Fibroblast of skin of back (primary cell): ENCODE results near the gene C3orf33.

Source experiments
- DNase-seq: peaks from one replicate; pipeline ENCODE4 v3.0.0-alpha.2; 2013

Gene C3orf33

DNA sequence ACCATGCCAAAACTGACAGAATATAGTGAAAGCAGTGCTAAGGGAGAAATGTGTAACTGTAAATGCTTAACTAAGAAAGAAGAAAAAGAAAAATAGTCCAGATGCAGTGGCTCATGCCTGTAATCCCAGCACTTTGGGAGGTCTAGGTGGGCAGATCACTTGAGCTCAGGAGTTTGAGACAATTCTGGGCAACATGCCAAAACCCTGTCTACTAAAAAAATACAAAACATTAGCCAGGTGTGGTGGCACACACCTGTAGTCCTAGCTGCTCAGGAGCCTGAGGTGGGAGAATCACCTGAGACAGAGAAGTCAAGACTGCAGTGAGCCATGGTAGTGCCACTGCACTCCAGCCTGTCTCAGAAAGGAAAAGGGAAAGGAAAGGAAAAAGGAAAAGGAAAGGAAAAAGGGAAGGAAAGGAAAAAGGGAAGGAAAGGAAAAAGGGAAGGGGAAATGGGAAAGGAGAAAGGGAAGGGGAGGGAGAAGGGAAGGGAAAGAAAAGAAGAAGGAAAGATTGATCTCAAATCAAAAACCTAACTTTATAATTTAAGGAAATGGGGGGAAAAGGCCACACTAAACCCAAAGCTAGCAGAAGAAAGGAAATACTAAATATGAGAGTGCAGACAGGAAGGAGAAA lies 20.3 kb downstream of the C3orf33 start:
- no peak for DNase-seq

GRCh38 chr3:155782390-155782953 lies 23.6 kb downstream of the C3orf33 start:
- no peak for DNase-seq

GRCh38 chr3:155780291-155780690 lies 25.8 kb downstream of the C3orf33 start:
- DNase-seq: no peak

DNA sequence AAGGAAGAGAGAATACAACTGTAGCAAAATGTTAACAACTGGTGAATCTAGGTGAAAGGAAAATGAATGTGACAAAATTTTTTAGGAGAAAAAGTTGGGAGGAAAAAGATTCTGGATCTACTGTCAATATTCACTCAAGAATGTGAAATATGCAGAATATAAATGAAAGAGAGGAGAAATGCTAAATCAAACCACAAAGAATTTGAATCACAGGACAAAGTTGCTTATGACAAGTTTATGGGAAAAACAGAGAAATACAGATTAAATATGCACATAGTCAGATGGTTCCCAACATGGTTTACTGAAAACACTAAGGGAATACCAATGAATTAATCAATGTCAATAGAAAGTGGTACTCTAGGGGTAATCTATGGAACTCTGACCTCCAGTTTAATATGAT lies 27.6 kb downstream of the C3orf33 start:
- peak; percentile 48 for DNase-seq

DNA sequence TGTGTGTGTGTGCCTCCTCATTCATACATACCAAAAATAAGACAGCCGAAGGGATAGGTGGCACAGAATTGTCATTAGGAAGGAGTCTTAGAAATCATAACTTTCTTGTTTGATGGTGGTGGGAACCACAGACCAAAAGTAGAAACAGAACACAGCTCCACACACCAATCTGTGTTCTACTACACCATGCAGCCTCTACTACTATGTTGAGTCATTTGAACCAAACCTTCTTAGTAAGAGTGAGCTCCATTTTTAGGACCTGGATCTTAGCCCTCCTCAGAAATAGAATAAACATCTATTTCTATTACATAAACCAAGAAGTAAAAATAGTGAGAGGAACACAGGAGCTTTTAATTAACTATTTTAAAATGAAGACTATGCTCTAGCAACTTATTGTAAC lies 33.3 kb downstream of the C3orf33 start:
- DNase-seq: no peak

DNA sequence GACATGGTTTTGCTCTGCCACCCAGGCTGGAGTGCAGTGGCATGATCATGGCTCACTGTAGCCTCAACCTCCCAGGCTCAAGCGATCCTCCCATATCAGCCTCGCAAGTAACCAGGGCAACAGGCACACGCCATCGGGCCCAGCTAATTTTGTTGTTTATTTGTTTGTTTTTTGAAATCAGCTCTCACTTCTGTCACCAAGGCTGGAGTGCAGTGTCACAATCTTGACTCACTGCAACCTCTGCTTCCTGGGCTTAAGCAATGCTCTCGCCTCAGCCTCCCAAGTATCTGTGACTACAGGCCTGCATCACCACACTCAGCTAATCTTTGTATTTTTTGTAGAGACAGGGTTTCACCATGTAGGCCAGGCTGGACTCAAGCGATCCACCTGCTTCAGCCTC lies 35.0 kb downstream of the C3orf33 start:
- no peak for DNase-seq

GRCh38 chr3:155766206-155766605 lies 39.9 kb downstream of the C3orf33 start:
- DNase-seq: no peak

GRCh38 chr3:155763870-155764463 lies 42.1 kb downstream of the C3orf33 start:
- DNase-seq: no peak

GRCh38 chr3:155760653-155761052 lies 45.4 kb downstream of the C3orf33 start:
- DNase-seq: no peak

DNA sequence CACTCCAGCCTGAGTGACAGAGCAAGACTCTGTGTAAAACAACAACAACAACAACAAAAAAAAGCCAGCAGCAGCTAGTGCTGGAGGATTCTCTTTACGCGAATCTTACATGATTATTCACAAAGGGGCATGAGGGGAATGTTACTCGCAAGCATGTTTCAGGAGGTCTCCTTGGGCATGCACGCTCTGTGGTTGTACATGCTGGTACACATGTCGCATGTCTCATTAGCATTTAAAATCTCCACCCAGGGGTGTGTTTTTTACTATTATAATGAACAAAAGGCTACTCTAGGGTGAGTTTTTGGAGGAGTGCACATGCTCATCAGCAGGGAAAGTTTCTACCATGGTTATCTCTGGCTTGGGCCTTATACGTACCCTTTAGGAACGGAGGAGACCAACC lies 48.5 kb downstream of the C3orf33 start:
- DNase-seq: no peak

DNA sequence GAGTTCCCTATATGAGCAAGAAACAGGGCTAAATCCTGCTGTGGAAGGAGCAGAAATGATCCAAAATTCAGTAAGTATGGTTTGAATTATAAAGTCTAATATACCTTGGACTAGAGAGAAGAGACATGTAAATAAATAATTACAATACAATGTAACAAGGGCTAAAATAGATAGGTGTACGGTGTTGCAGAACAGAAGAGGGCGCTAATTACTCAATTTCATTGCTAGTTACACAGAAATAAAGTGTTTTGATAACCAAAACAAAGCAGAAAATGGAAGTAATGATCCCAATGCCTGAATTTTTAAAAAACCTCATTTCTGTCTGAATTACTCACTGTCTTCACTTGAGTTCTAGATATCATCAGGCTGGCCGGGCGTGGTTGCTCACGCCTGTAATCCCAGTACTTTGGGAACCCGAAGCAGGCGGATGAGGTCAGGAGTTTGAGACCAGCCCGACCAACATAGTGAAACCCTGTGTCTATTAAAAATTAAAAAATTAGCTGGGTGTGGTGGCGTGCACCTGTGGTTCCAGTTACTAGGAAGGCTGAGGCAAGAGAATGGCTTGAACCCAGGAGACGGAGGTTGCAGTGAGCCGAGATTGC lies 52.9 kb downstream of the C3orf33 start:
- peak; percentile 29 for DNase-seq

GRCh38 chr3:155748611-155749365 lies 57.3 kb downstream of the C3orf33 start:
- no peak for DNase-seq

DNA sequence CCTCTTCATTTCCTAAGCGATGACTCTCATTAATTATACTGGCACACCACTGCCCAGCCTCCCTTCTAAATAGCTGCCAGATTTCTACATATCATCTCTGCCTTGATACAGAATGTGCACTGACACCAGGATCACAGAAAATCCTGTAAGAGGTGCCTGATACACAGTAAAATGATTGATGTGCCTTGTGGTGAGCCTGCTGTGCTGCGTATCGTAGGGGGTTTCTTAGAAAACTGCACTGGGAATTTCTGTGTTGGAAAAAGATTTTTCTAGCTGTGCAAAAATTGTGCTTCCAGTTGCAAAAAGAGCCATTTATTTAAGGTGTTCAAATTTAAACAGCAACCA lies 58.2 kb downstream of the C3orf33 start:
- DNase-seq: no peak

DNA sequence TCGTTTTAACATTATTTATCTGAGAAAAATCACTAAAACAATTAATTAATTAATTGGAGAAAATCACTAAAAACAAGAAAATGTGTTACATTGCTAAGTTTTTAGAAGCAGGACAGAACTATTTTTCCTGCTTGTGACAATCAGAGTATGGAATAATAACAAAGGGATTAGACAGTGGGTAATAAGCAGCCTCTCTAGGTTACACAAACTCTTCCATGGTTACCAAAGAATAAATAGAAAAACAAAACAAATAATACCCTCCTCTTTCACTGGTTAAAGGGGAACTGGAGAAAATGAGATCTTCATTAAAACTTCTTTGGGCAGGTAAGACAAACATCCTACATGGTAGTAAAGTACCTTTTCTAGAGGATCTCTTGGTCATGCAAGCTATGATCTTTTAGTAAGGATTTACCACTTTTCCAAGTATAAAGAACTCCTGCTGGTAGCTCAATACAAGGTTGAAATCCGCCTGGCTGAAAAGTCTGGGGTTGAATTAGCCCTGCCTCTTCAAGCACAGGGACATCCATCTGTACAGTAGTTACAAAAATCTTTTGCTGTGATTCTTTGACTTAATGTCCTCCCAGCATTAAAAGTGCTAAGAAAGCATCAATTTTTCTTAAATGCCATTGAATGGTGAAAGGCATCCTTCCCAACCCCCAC lies 58.7 kb downstream of the C3orf33 start:
- no peak for DNase-seq

- no peak for DNase-seq
Observed at GRCh38 chr3:155746703-155747102, 59.4 kb downstream of the C3orf33 start.

DNA sequence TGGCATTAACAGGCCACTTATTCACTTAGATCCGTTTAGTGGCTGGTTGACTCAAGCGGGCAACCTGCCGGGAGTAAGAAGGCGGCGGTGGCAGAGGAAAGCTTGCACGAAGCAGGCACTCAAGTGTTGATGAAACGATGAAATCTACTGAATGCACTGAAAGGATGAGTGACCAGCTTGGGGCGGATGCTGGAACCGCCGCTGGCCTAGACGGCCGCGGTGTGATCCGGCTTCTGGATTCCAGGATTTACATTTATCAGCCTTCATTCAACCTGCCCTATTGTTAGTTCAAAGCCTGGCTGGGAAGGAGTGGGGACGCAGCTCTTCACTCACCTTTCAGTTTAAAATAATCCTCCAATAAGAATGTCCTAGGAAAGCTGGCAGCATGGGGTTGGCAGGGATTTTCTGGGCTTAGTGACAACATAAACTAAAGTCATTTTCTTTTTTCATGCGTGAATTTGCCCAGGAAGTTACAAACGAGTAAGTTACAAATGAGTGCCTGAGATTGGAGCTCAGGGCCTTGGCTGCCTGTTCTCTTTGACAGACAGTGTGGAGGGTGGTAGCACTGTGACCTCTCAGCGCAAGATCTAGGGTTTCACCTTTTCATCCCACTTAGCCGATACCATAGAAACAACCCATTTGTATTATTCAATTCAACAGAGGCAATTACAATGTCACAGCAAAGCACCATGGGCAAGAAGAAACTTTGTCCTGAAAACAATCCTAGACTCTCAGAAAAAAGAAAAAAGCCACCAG lies 60.1 kb downstream of the C3orf33 start:
- DNase-seq: no peak

DNA sequence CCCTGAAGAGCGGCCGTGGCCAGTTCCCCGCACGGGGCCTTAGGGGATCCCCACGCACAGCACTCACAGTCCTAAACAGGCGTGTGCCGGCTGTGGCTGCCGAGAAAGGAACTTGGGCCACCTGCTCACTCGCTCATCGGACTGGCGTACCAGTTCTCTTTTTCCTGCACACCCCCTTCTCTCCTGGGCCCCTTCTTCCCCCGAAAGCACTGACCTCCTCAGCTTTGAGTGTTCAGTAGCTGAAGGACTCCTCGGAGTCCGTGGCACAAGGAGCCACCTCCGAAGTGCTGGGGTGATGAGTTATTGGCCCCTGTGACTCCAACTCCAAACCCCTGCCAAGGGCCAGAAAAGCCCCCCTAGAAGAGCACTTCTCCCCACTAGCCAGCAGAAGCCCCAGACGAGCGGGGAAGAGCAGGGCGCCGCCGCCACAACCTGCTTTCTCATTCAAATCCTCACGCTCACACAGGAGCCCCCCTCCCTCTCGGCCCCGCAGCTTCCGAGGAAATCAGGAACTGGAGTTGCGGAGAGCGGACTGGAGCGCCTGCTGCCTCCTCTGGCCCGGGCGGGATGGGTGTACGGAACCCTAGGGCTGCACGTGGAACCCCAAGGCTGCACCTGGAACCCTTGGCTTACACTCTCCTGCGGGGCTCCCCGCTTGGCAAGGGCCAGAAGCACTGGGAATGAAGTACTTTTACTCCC lies 61.3 kb downstream of the C3orf33 start, which contains the start of gene PLCH1:
Gene PLCH1 (minus strand): TSS at position 446 of the 699 bp plus-strand sequence. CDS start 40,847 bp downstream, outside the sequence.
- peak; percentile 58 for DNase-seq

DNA sequence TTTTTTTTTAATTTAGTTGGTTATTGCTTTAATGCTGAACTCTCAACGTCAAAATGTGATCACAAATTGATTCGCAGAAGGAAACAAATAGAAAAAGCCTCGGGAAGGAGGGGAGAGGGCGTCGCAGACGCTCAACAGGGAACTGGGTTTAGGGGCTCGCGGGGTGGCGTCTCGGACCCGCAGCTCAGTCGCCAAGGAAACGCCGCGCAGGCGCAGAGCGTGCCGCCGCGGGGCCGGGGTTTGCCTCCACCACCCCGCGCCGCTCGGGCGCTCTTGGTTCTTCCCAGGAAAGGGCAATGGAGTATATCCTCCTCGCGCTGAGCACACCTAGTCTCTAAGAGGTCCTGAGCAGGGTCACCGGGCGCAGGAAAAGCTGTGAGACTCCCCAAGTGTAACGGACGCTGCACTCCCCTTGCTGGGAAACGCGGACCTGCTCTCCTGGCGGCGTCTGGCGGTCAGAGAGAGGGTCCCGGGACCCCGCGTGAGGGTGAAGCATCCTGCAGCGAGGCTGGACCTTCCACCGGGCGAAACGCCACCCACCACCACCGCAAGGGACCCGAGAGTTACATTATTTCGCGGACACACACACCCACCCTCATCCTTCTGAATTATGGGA lies 62.0 kb downstream of the C3orf33 start:
- DNase-seq: peak; percentile 37

GRCh38 chr3:155743606-155744005 lies 62.5 kb downstream of the C3orf33 start:
- DNase-seq: no peak

GRCh38 chr3:155742349-155742965 lies 63.6 kb downstream of the C3orf33 start:
- DNase-seq: no peak
